K562 (cell line): ENCODE measurements around the gene ACSBG1. TPM values are rescaled to one million over a fixed set of nuclear protein-coding genes. Genes with fewer than 3 reads are reported as not detected.

Source experiments
- ATAC-seq: fragments of 200-7000 bp; cut with Tn5 transposase; 3 replicates; pipeline ENCODE4 v1.9.1; 2020; ENCODE audit warnings: moderate library complexity
- BruUV-seq: library from RNA; stranded (reverse); fragments of 400-500 nt; replicated peaks from 2 replicates; lab custom pipeline; 2021; lab: Mats Ljungman, UMichigan
- CTCF ChIA-PET: fragments of 300-600 bp; formaldehyde crosslinking; extraction: SDS; loops from one replicate; lab custom pipeline; 2021; ENCODE audit warnings: low intra/inter-chr PET ratio; lab: Yijun Ruan, JAX
- POLR2A ChIA-PET: fragments of 300-600, 350-650 bp; sonication (Branson Sonifier 250); formaldehyde crosslinking; extraction: SDS; loops from one replicate; lab custom pipeline; 2021; ENCODE audit warnings: antibody characterized with exemption, inconsistent platforms; lab: Yijun Ruan, JAX
- DNase-seq, 4 experiments: peaks; one replicate each; pipeline versions ENCODE4 v3.0.0 to v3.0.0-alpha.2; 2011 to 2018; ENCODE audit warnings: low spot score in 3 of 4, mixed read lengths in 3 of 4; ENCODE audit errors: extremely low read depth in 1 of 4
- FAIRE-seq: peaks from 2 replicates; lab custom pipeline; 2011; peaks lifted over from hg19 to GRCh38; lab: Jason Lieb, UNC
- H2AFZ ChIP-seq: 2 replicates; pipeline ENCODE4 v1.6.0; 2011; ENCODE audit warnings: low read depth, low read length, control low read depth, inconsistent platforms
- H3K27ac ChIP-seq: fragments of 200-600 bp; 3 replicates; pipeline ENCODE4 v1.8.0; 2011; ENCODE audit warnings: low read depth, mild to moderate bottlenecking, control low read depth, inconsistent platforms, low read length, moderate library complexity, mixed read lengths; ENCODE audit errors: extremely low read depth
- H3K27me3 ChIP-seq, 2 experiments: fragments of 300-600 bp in 1 of 2; 2 replicates in 1 of 2; 3 replicates in 1 of 2; pipeline versions ENCODE4 v1.6.0 to v1.8.0; 2011; ENCODE audit warnings: inconsistent platforms in 2 of 2, low read length in 2 of 2, mild to moderate bottlenecking in 1 of 2, mixed read lengths in 1 of 2, moderate library complexity in 1 of 2; ENCODE audit not compliant: control insufficient read depth in 2 of 2, insufficient read depth in 2 of 2
- H3K36me3 ChIP-seq: fragments of 300-600 bp; 3 replicates; pipeline ENCODE4 v1.8.0; 2011; ENCODE audit warnings: mild to moderate bottlenecking, low read length, inconsistent platforms; ENCODE audit not compliant: control insufficient read depth, insufficient read depth
- H3K4me1 ChIP-seq, 2 experiments: fragments of 200-600 bp in 1 of 2; replicated peaks in 1 of 2; 2 replicates in 1 of 2; 3 replicates in 1 of 2; pipeline versions ENCODE4 v1.5.1 to v1.8.0; 2011; ENCODE audit warnings: inconsistent platforms in 2 of 2, low read length in 2 of 2, mild to moderate bottlenecking in 1 of 2, mixed read lengths in 1 of 2, moderate library complexity in 1 of 2; ENCODE audit not compliant: control insufficient read depth in 2 of 2, insufficient read depth in 2 of 2
- H3K4me2 ChIP-seq: 2 replicates; pipeline ENCODE4 v1.6.1; 2011; ENCODE audit warnings: low read length, control low read depth, inconsistent platforms, mixed read lengths; ENCODE audit not compliant: insufficient read depth
- H3K4me3 ChIP-seq: fragments of 200-600 bp; sonication (generic), shearing (Covaris generic); 2 replicates; pipeline ENCODE4 v1.5.1; 2016; ENCODE audit warnings: control low read depth, inconsistent platforms
- H3K79me2 ChIP-seq: fragments of 200-600 bp; 3 replicates; pipeline ENCODE4 v1.8.0; 2011; ENCODE audit warnings: low read length, inconsistent platforms; ENCODE audit not compliant: control insufficient read depth, insufficient read depth
- H3K9ac ChIP-seq, 2 experiments: 2 replicates each; pipeline versions ENCODE4 v1.6.0 to v1.6.1; 2011; ENCODE audit warnings: low read depth in 2 of 2, low read length in 2 of 2, control low read depth in 1 of 2, inconsistent platforms in 1 of 2, mild to moderate bottlenecking in 1 of 2, mixed read lengths in 1 of 2; ENCODE audit not compliant: insufficient read depth in 1 of 2
- H3K9me1 ChIP-seq: one replicate; pipeline ENCODE4 v1.6.0; 2011; ENCODE audit warnings: inconsistent platforms, mild to moderate bottlenecking, low read length, moderate library complexity; ENCODE audit not compliant: control insufficient read depth, insufficient read depth
- H3K9me3 ChIP-seq: replicated peaks from 2 replicates; pipeline ENCODE4 v1.5.1; 2011; ENCODE audit warnings: low read depth, low read length, inconsistent platforms; ENCODE audit not compliant: control insufficient read depth, insufficient read depth
- H4K20me1 ChIP-seq: replicated peaks from 2 replicates; pipeline ENCODE4 v1.6.1; 2011; ENCODE audit warnings: low read length, inconsistent platforms, mixed read lengths; ENCODE audit not compliant: control insufficient read depth, insufficient read depth
- DDX20 ChIP-seq: fragments of 450-650 bp; IDR thresholded peaks from 2 replicates; pipeline ENCODE4 v1.6.1; 2016; ENCODE audit warnings: missing genetic modification characterization, low read depth, mild to moderate bottlenecking, missing compliant biosample characterization, moderate library complexity
- MCM5 ChIP-seq: fragments of 450-650 bp; IDR thresholded peaks from 2 replicates; pipeline ENCODE4 v1.6.1; 2016; ENCODE audit warnings: low read depth
- MGA ChIP-seq: fragments of 450-650 bp; IDR thresholded peaks from 2 replicates; pipeline ENCODE4 v1.6.1; 2016; ENCODE audit warnings: mild to moderate bottlenecking, moderate library complexity
- TCF7L2 ChIP-seq: fragments of 150-350 bp; IDR thresholded peaks from 2 replicates; pipeline ENCODE4 v1.6.1; 2016; ENCODE audit warnings: low read depth, mild to moderate bottlenecking, low read length, moderate library complexity
- XRCC4 ChIP-seq: IDR thresholded peaks from one replicate; pipeline ENCODE4 v1.6.1; 2011; ENCODE audit not compliant: insufficient read depth, insufficient read length; ENCODE audit errors: extremely low read depth
- WGBS: fragments of 100-300 bp; shearing (Covaris generic); methylation state at CpG from one replicate; pipeline ENCODE4 v1.1.6; 2016; ENCODE audit warnings: low coverage, mixed read lengths; ENCODE audit not compliant: insufficient coverage; ENCODE audit errors: missing lambda C conversion rate; 5-methylcytosine and 5-hydroxymethylcytosine counted together
- in situ Hi-C: fragments of 300-500 bp; cut with MboI; formaldehyde crosslinking; loops from 4 replicates; pipeline ENCODE4 v1.15.0; 2018; ENCODE audit warnings: inconsistent platforms, mixed read lengths
- intact Hi-C: fragments of 100-400 bp; cut with micrococcal nuclease; formaldehyde crosslinking; loops from 2 replicates; pipeline ENCODE4 v1.14.2; 2022
- polyA plus RNA-seq, 8 experiments: library from polyadenylated mRNA; depleted of rRNA in 4 of 8; stranded (reverse) in 5 of 8; unstranded in 3 of 8; fragments of >200 nt; fragmentation: Nextera tagmentation in 2 of 8; fragmentation: Illumina TruSeq in 1 of 8; extraction: Ambion mirVana in 2 of 8; extraction: Trizol in 1 of 8; gene quantifications; 2 replicates each; pipeline versions ENCODE4 v1.2.1 to v1.2.3, GENCODE V29; 2011 to 2014; ENCODE audit warnings: inconsistent platforms in 1 of 8, missing spikeins in 1 of 8
- total RNA-seq, 7 experiments: library from RNA; depleted of rRNA in 6 of 7; stranded (reverse); fragments of >200 nt in 6 of 7; fragmentation: Illumina TruSeq in 2 of 7; extraction: Trizol in 2 of 7; gene quantifications; 2 replicates each; pipeline versions ENCODE4 v1.2.1 to v1.2.3, GENCODE V29; 2011 to 2021; ENCODE audit warnings: low replicate concordance in 1 of 7

ACSBG1 gene
- total and polyA plus RNA-seq, 9 of the 15 experiments (the other 6 are each of a cell fraction or from before 2014, with no cell fraction given), result 0.36 to 6.4 (median 2.5) TPM

DNA sequence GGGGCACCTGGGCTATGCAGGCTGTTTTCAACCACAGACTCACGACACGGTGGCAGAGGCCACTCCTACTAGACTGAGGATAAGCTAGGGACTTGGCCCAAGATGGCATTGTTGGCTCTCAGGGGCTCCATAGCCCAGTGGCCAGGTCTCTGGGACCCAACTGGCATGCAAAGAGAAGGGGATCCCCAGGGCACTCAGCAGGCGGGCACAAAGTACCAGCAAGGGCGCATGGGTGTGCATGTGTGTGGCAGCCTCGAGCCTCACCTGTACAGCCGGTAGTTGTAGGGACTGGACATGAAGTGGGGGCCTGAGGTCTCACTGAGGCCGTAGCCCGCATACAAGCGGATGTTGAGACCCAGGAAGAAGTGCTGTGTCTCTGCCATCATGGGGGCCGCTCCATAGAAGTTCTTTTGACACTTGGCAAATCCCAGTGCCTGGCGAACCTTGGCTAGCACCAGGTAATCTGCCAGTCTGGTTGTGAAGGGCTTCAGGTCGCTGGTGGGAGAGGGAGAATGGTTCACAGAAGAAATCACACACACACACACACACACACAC, 55.0 kb downstream of the ACSBG1 start:
- 5% methylated on average over 12 of the region's 12 CpGs for WGBS
- no TSS peak for BruUV-seq
- peaks cover 4 to 11% of the 10 kb centered on the region in 2 experiments; a peak in 3 of 5 replicates for H3K27me3 ChIP-seq
- H3K4me1 ChIP-seq, result peaks cover 0 to 20% of the 10 kb centered on the region in 2 experiments; a peak in 2 of 5 replicates
- H3K79me2 ChIP-seq, result no peaks in the 10 kb centered on the region
- TF ChIP-seq TCF7L2 (no peak), MCM5 (no peak), DDX20 (no peak), XRCC4 (no peak), MGA (no peak)
- TF ChIP-seq, all 486 proteins: peak for 0
- DNase-seq, result no peak
- intact Hi-C loops (no loop called here), in situ Hi-C loops (no loop called here)
- H3K36me3 ChIP-seq, result no peaks in the 10 kb centered on the region
- no peak overlapping the region for H3K4me2 ChIP-seq
- H4K20me1 ChIP-seq, result 0 out of 2 replicates have a peak, but pooled peaks cover 4% of the 10 kb centered on the region
- no peak for ATAC-seq
- no peaks in the 10 kb centered on the region for H3K9me3 ChIP-seq
- ChIA-PET CTCF (no interaction called here), POLR2A (interaction anchor here (0.9 kb wide), 1 partner anchor 75 kb away, joined by 3 read pairs; no protein-coding TSS in a partner anchor)
- H2AFZ ChIP-seq, result no peak overlapping the region
- no peaks in the 10 kb centered on the region for H3K9me1 ChIP-seq
- H3K9ac ChIP-seq, result no peak overlapping the region
- no peak overlapping the region for H3K4me3 ChIP-seq
- FAIRE-seq, result no peak
- no peak overlapping the region for H3K27ac ChIP-seq
